A549 (cell line): ENCODE data around the gene MEPCE. TPM values are rescaled to one million over a fixed set of nuclear protein-coding genes. Genes with fewer than 3 reads are reported as not detected.

ENCODE experiments used
- ATAC-seq, 2 experiments: fragments of 200-7000 bp in 1 of 2; fragments of >200 bp in 1 of 2; cut with Nextera tagmentation in 1 of 2; cut with Tn5 transposase in 1 of 2; 3 replicates each; pipeline versions ENCODE4 v1.8.0 to v1.9.1; 2018 to 2020; ENCODE audit warnings: mild to moderate bottlenecking in 1 of 2, moderate library complexity in 1 of 2
- CTCF ChIA-PET: fragments of 300-600 bp; sonication (Branson Sonifier 250); formaldehyde crosslinking; extraction: SDS; loops from one replicate; lab custom pipeline; 2021; ENCODE audit warnings: antibody characterized with exemption, inconsistent platforms; lab: Yijun Ruan, JAX
- POLR2A ChIA-PET: fragments of 350-600 bp; formaldehyde crosslinking; extraction: SDS; loops from one replicate; lab custom pipeline; 2021; ENCODE audit warnings: antibody characterized with exemption, inconsistent platforms; lab: Yijun Ruan, JAX
- DNase-seq, 2 experiments: peaks; one replicate each; pipeline versions ENCODE4 v3.0.0 to v3.0.0-alpha.2; 2011 to 2016; ENCODE audit warnings: low read depth in 1 of 2, low spot score in 1 of 2
- FAIRE-seq: peaks from 2 replicates; lab custom pipeline; 2011; peaks lifted over from hg19 to GRCh38; lab: Jason Lieb, UNC
- H3K27ac ChIP-seq, 2 experiments: fragments of >200 bp; sonication (Bioruptor Twin); formaldehyde crosslinking; 3 replicates each; pipeline ENCODE4 v1.5.1; 2016 to 2017
- H3K4me1 ChIP-seq: fragments of >200 bp; sonication (Bioruptor Twin); formaldehyde crosslinking; 3 replicates; pipeline ENCODE4 v1.6.1; 2016
- H3K4me2 ChIP-seq: fragments of >200 bp; sonication (Bioruptor Twin); formaldehyde crosslinking; 3 replicates; pipeline ENCODE4 v1.6.1; 2016
- H3K4me3 ChIP-seq: fragments of >200 bp; sonication (Bioruptor Twin); formaldehyde crosslinking; 3 replicates; pipeline ENCODE4 v1.5.1; 2016
- H3K9me3 ChIP-seq: fragments of >200 bp; sonication (Bioruptor Twin); formaldehyde crosslinking; 3 replicates; pipeline ENCODE4 v1.6.1; 2016
- ATOH8 ChIP-seq: fragments of 250-450 bp; sonication (Bioruptor Pico); IDR thresholded peaks from 2 replicates; pipeline ENCODE4 v1.5.0; 2020; ENCODE audit warnings: low read depth, mild to moderate bottlenecking, moderate library complexity
- BCL3 ChIP-seq: fragments of >200 bp; sonication (Bioruptor Twin); formaldehyde crosslinking; IDR thresholded peaks from 3 replicates; pipeline ENCODE4 v1.6.1; 2016
- BHLHE40 ChIP-seq: IDR thresholded peaks from 2 replicates; pipeline ENCODE4 v1.6.1; 2012; ENCODE audit warnings: low read depth, low read length, inconsistent platforms
- CHD4 ChIP-seq: fragments of 200-600 bp; sonication (generic); IDR thresholded peaks from 2 replicates; pipeline ENCODE4 v1.6.1; 2016; ENCODE audit warnings: antibody characterized with exemption, mild to moderate bottlenecking, borderline replicate concordance
- E2F6 ChIP-seq: IDR thresholded peaks from 2 replicates; pipeline ENCODE4 v1.6.1; 2012; ENCODE audit warnings: low read depth, borderline replicate concordance
- EHMT2 ChIP-seq: fragments of 200-600 bp; sonication (generic); IDR thresholded peaks from 2 replicates; pipeline ENCODE4 v1.6.1; 2016; ENCODE audit warnings: antibody characterized with exemption, low read depth, mild to moderate bottlenecking, moderate library complexity
- ELK1 ChIP-seq: fragments of 150-350 bp; IDR thresholded peaks from 2 replicates; pipeline ENCODE4 v1.6.1; 2014; ENCODE audit warnings: low read depth, mild to moderate bottlenecking, low read length
- KDM5A ChIP-seq: fragments of 200-600 bp; sonication (generic); IDR thresholded peaks from 2 replicates; pipeline ENCODE4 v1.6.1; 2016; ENCODE audit warnings: antibody characterized with exemption, mild to moderate bottlenecking
- MAFK ChIP-seq: fragments of 450-650 bp; IDR thresholded peaks from 2 replicates; pipeline ENCODE4 v1.6.1; 2014; ENCODE audit not compliant: partially characterized antibody
- MAX ChIP-seq: IDR thresholded peaks from 2 replicates; pipeline ENCODE4 v1.6.1; 2012
- POLR2A ChIP-seq: IDR thresholded peaks from 2 replicates; pipeline ENCODE4 v1.6.1; 2012; ENCODE audit warnings: mild to moderate bottlenecking, low read length
- POLR2AphosphoS2 ChIP-seq: conservative IDR thresholded peaks from 2 replicates; pipeline ENCODE4 v1.6.1; 2012; ENCODE audit warnings: low read length, improper control_type of control experiment, inconsistent platforms
- REST ChIP-seq: fragments of 200-600 bp; sonication (generic); IDR thresholded peaks from 2 replicates; pipeline ENCODE4 v1.6.1; 2016; ENCODE audit warnings: antibody characterized with exemption, mild to moderate bottlenecking, moderate library complexity
- RFX5 ChIP-seq: fragments of 450-650 bp; IDR thresholded peaks from 2 replicates; pipeline ENCODE4 v1.7.1; 2014; ENCODE audit warnings: antibody characterized with exemption, mild to moderate bottlenecking, moderate library complexity
- TFCP2L1 ChIP-seq: fragments of 250-450 bp; sonication (Bioruptor Pico); IDR thresholded peaks from 2 replicates; pipeline ENCODE4 v1.5.0; 2021; ENCODE audit warnings: mild to moderate bottlenecking
- WGBS: methylation state at CpG from one replicate; pipeline ENCODE4 v1.1.6; 2017; ENCODE audit errors: missing lambda C conversion rate; 5-methylcytosine and 5-hydroxymethylcytosine counted together
- polyA plus RNA-seq, 4 experiments: library from polyadenylated mRNA; depleted of rRNA in 3 of 4; stranded (reverse); fragments of >200 nt; fragmentation: RNase III in 1 of 4; extraction: RNeasy Plus Mini Kit Qiagen cat#74134 plus additional on column Dnase treatment in 1 of 4; gene quantifications; 2 replicates in 3 of 4; 3 replicates in 1 of 4; pipeline ENCODE4 v1.2.3, GENCODE V29; 2011 to 2017

Gene MEPCE
- polyA plus RNA-seq, 2 of the 4 experiments (the other 2 are of a cell fraction), result 10.0 to 38.4 TPM

- TF ChIP-seq KDM5A (no peak), RFX5 (no peak), POLR2A (no peak), TFCP2L1 (no peak)
- H3K4me3 ChIP-seq, result peak overlapping the region; percentile 86
- peaks cover 5% of the 10 kb centered on the region; the same call in 1 of the 3 replicates for H3K9me3 ChIP-seq
- peak overlapping the region; percentile 88 for H3K4me2 ChIP-seq
- WGBS, result 70% methylated on average over 29 of the region's 31 CpGs
- POLR2A ChIA-PET, result interaction anchor here (1.2 to 2.8 kb wide), 4 partner anchors 16 to 444 kb away, joined by 4 to 16 read pairs (median 10); partner anchors contain the start of gene SRRT
- DNase-seq (no peak), ATAC-seq (no peak), FAIRE-seq (no peak)
- CTCF ChIA-PET, result interaction anchor here (1.8 kb wide), 1 partner anchor 19 kb away, joined by 7 read pairs; no protein-coding TSS in a partner anchor
- H3K4me1 ChIP-seq, result peaks cover 34% of the 10 kb centered on the region
- peak overlapping the region; percentile 93 to 100 for H3K27ac ChIP-seq
These were observed 1.1 kb downstream of the MEPCE start for GRCh38 chr7:100430493-100431285.

GRCh38 chr7:100431286-100431735 lies 1.7 kb downstream of the MEPCE start:
- peak overlapping the region; percentile 88 for H3K4me2 ChIP-seq
- 96% methylated on average over 23 of the region's 23 CpGs for WGBS
- H3K9me3 ChIP-seq, result peaks cover 5% of the 10 kb centered on the region; the same call in 1 of the 3 replicates
- FAIRE-seq (no peak), DNase-seq (no peak), ATAC-seq (no peak)
- CTCF ChIA-PET, result no interaction called here
- TF ChIP-seq BCL3 (no peak), MAX (no peak), ATOH8 (CRISPR knock-in tag) (no peak), EHMT2 (no peak), E2F6 (no peak), POLR2AphosphoS2 (no peak), MAFK (no peak), BHLHE40 (no peak), REST (no peak), ELK1 (no peak), CHD4 (no peak)
- H3K4me1 ChIP-seq, result peaks cover 34% of the 10 kb centered on the region
- no peak overlapping the region for H3K4me3 ChIP-seq
- peak overlapping the region in 1 of 2 experiments; percentile 100; a peak in 2 of 6 replicates for H3K27ac ChIP-seq
- POLR2A ChIA-PET, result no interaction called here
